ENCODE measurements around the gene BORA. TPM values are rescaled to one million over a fixed set of nuclear protein-coding genes. Genes with fewer than 3 reads are reported as not detected.
A peak's percentile ranks its signal among the peaks of the same experiment; 100 is the strongest.

BORA gene
- total RNA-seq, 1 donor from 2014 or later, result 14.6 TPM

- peak; percentile 37 for DNase-seq (ENCODE audit: low spot score)
- intact Hi-C loops (cut with micrococcal nuclease), result loop anchor here (1.0 to 10.0 kb wide), 11 partner anchors 16 to 1562 kb away; partner anchors contain the start of genes DIS3 and KLF12
- H3K36me3 Mint-ChIP-seq (ENCODE audit: low read depth), result peaks cover 30% of the 10 kb centered on the region
Observed at GRCh38 chr13:72726726-72727416, 852 bp upstream of the BORA start.

GRCh38 chr13:72728290-72728605 lies 525 bp downstream of the BORA start:
- H3K9me3 Mint-ChIP-seq, result no peaks in the 10 kb centered on the region
- H3K4me3 Mint-ChIP-seq, result peak overlapping the region; percentile 99
- intact Hi-C loops (cut with micrococcal nuclease), result loop anchor here (1.0 to 10.0 kb wide), 5 partner anchors 8 to 1436 kb away; no protein-coding TSS in a partner anchor
- H3K4me1 Mint-ChIP-seq (ENCODE audit: low read depth), result peaks cover 64% of the 10 kb centered on the region
- peak overlapping the region; percentile 97 for H3K27ac Mint-ChIP-seq
- no peak for DNase-seq (ENCODE audit: low spot score)
- no peaks in the 10 kb centered on the region for H3K27me3 Mint-ChIP-seq (ENCODE audit: insufficient read depth)
- H3K36me3 Mint-ChIP-seq (ENCODE audit: low read depth), result peaks cover 28% of the 10 kb centered on the region

More at GRCh38 chr13:72726726-72727416, 852 bp upstream of the BORA start:
- H3K9me3 Mint-ChIP-seq, result no peaks in the 10 kb centered on the region
- no peaks in the 10 kb centered on the region for H3K27me3 Mint-ChIP-seq (ENCODE audit: insufficient read depth)
- H3K4me3 Mint-ChIP-seq, result peak overlapping the region; percentile 99
- peaks cover 73% of the 10 kb centered on the region for H3K4me1 Mint-ChIP-seq (ENCODE audit: low read depth)
- H3K27ac Mint-ChIP-seq, result peak overlapping the region; percentile 97

- Mint-ChIP-seq H3K27ac (no peak overlapping the region), H3K9me3 (no peaks in the 10 kb centered on the region), H3K4me1 (ENCODE audit: low read depth) (peaks cover 32% of the 10 kb centered on the region), H3K4me3 (no peak overlapping the region), H3K27me3 (ENCODE audit: insufficient read depth) (no peaks in the 10 kb centered on the region), H3K36me3 (ENCODE audit: low read depth) (peaks cover 50% of the 10 kb centered on the region)
- no peak for DNase-seq (ENCODE audit: low spot score)
- intact Hi-C loops (cut with micrococcal nuclease), result no loop called here
Observed at GRCh38 chr13:72737033-72737432, 9.3 kb downstream of the BORA start.

DNA sequence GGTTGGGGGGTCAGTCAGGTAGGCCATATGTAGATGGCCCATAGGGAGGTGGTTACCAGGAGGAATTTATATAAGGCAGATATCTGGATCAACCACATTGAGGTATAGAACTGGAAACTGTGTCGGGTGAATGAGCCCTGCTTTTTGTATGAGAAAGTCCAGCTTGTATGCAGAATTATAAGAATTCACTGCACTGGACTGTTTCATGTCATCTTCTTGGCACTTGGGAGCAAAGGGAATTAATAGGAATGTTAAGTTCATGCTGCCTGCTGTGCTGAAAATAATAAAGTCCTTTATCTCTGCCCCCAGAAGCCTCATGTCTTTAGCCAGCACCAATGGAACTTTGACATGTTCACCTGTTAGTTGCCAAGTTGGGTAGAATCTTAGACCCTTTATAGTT lies 12.3 kb downstream of the BORA start:
- Mint-ChIP-seq H3K9me3 (no peaks in the 10 kb centered on the region), H3K27ac (no peak overlapping the region), H3K36me3 (ENCODE audit: low read depth) (peaks cover 41% of the 10 kb centered on the region), H3K4me1 (ENCODE audit: low read depth) (peaks cover 25% of the 10 kb centered on the region), H3K4me3 (no peak overlapping the region), H3K27me3 (ENCODE audit: insufficient read depth) (no peaks in the 10 kb centered on the region)
- intact Hi-C loops (cut with micrococcal nuclease), result no loop called here
- DNase-seq (ENCODE audit: low spot score), result no peak

DNA sequence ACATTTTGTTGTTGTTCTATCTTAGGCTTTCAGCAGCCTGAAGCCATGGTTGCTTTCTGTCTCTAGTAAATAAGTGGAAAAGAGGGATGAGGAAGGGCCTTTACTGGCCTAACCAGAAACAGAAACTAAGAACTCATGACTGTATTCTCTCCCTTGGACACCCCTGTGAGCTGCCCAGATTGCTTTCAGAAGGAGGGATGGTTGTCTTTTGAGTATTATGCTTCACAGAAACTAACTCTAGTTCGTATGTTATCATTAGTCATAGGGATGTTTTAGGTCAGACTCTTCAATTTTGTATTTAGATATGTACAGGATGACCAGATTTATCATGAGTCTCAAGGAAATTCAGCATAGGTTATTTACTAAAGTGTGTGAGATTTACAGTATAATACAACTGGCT lies 17.5 kb downstream of the BORA start:
- no peak overlapping the region for H3K27ac Mint-ChIP-seq
- no peak overlapping the region for H3K4me3 Mint-ChIP-seq
- peaks cover 43% of the 10 kb centered on the region for H3K36me3 Mint-ChIP-seq (ENCODE audit: low read depth)
- no peak for DNase-seq (ENCODE audit: low spot score)
- no peaks in the 10 kb centered on the region for H3K9me3 Mint-ChIP-seq
- peaks cover 28% of the 10 kb centered on the region for H3K4me1 Mint-ChIP-seq (ENCODE audit: low read depth)
- H3K27me3 Mint-ChIP-seq (ENCODE audit: insufficient read depth), result no peaks in the 10 kb centered on the region
- intact Hi-C loops (cut with micrococcal nuclease), result no loop called here

- Mint-ChIP-seq H3K9me3 (no peaks in the 10 kb centered on the region), H3K4me3 (no peak overlapping the region), H3K36me3 (ENCODE audit: low read depth) (peaks cover 55% of the 10 kb centered on the region), H3K27ac (no peak overlapping the region), H3K27me3 (ENCODE audit: insufficient read depth) (no peaks in the 10 kb centered on the region), H3K4me1 (ENCODE audit: low read depth) (peaks cover 19% of the 10 kb centered on the region)
- DNase-seq (ENCODE audit: low spot score), result no peak
- intact Hi-C loops (cut with micrococcal nuclease), result no loop called here
Observed at GRCh38 chr13:72751220-72751619, 23.5 kb downstream of the BORA start.

DNA sequence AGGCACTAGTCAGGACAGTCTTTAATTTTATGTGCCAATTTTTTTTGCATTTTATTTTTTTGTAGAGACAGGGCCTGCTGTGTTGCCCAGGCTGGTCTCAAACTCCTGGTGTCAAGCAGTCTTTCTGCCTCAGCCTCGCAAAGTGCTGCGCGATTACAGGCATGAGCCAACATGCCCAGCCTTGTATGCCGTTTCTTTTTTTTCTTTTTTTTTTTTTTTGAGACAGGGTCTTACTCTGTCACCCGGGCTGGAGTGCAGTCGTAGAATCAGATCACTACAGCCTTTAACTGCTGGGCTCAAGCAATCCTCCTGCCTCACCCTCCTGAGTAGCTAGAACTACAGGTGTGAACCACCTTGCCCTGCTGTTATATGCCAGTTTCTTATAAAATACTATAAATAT lies 26.4 kb downstream of the BORA start:
- Mint-ChIP-seq H3K4me1 (ENCODE audit: low read depth) (no peaks in the 10 kb centered on the region), H3K27ac (no peak overlapping the region), H3K36me3 (ENCODE audit: low read depth) (peaks cover 49% of the 10 kb centered on the region), H3K4me3 (no peak overlapping the region), H3K27me3 (ENCODE audit: insufficient read depth) (no peaks in the 10 kb centered on the region), H3K9me3 (no peaks in the 10 kb centered on the region)
- intact Hi-C loops (cut with micrococcal nuclease), result no loop called here
- no peak for DNase-seq (ENCODE audit: low spot score)

DNA sequence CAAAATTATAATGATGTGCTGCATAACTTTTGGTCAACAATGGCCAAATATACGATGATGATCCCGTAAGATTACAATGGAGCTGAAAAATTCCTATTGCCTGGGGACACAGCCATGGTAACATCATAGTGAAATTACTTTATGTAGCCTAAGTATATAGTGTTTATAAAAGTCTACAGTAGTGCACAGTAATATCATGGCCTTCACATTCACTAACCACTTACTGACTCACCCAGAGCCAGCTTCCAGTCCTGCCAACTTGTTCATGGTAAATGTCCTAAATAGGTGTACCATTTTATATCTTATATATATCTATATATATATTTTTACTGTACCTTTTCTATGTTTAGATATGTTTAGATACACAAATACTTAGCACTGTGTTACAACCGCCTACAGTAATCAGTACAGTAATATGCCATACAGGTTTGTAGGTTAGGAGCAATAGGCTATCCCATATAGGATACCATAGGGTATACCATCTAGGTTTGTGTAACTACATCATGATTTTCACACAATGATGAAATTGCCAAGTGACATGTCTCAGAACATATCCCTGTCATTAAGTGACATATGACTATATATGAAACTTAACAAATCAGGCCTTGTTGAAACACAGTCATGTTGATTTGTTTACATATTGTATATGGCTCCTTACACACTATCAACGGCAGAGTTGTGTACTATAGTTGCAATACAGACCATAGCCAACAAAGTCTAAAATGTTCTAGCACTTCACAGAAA lies 30.2 kb downstream of the BORA start:
- no peak overlapping the region for H3K27ac Mint-ChIP-seq
- DNase-seq (ENCODE audit: low spot score), result no peak
- H3K27me3 Mint-ChIP-seq (ENCODE audit: insufficient read depth), result no peaks in the 10 kb centered on the region
- no peak overlapping the region for H3K4me3 Mint-ChIP-seq
- no peaks in the 10 kb centered on the region for H3K4me1 Mint-ChIP-seq (ENCODE audit: low read depth)
- intact Hi-C loops (cut with micrococcal nuclease), result loop anchor here (2.0 kb wide), 1 partner anchor 23 kb away; the partner anchor contains the start of gene DIS3
- H3K36me3 Mint-ChIP-seq (ENCODE audit: low read depth), result peaks cover 39% of the 10 kb centered on the region
- no peaks in the 10 kb centered on the region for H3K9me3 Mint-ChIP-seq

DNA sequence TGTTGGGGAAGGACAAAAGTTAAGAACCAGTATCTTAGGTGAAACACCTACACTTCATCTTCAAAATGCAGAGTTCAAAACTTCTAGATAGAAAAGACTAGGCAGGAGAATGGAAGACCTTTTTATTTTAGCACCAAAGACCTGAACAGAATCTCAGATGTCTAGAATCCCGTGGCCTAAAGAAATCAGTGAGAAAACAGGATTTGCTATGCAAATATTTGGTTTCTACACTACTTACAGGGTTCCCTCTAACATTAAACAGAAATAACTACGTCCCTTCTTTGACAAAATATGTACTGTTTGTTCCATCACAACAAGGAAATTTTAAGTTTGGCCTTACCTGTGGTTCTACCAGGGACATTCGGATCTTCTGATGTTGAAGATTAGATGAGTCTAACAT lies 32.5 kb downstream of the BORA start:
- DNase-seq (ENCODE audit: low spot score), result no peak
- H3K4me1 Mint-ChIP-seq (ENCODE audit: low read depth), result no peaks in the 10 kb centered on the region
- H3K9me3 Mint-ChIP-seq, result no peaks in the 10 kb centered on the region
- peaks cover 50% of the 10 kb centered on the region for H3K36me3 Mint-ChIP-seq (ENCODE audit: low read depth)
- H3K4me3 Mint-ChIP-seq, result no peak overlapping the region
- H3K27me3 Mint-ChIP-seq (ENCODE audit: insufficient read depth), result no peaks in the 10 kb centered on the region
- no peak overlapping the region for H3K27ac Mint-ChIP-seq
- intact Hi-C loops (cut with micrococcal nuclease), result no loop called here

DNA sequence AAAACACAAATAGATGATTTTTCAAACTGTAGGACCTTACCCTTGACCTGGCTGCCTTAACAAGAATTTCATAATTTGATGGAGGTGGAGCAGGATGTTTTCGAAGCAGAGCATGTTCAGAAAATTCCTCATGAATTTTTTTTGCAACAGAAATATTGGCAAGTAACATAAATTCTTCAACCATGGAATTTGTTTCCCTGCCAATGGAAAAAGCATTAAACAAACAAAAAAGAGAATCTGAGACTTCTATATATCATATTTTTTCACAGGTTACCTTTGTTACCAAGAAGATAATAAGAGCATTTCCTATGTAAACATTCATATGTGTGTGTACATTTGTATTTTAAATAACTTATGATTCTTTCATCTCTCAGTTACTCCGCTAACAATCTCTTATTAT lies 35.7 kb downstream of the BORA start:
- H3K27me3 Mint-ChIP-seq (ENCODE audit: insufficient read depth), result no peaks in the 10 kb centered on the region
- H3K9me3 Mint-ChIP-seq, result no peaks in the 10 kb centered on the region
- no peak for DNase-seq (ENCODE audit: low spot score)
- no peak overlapping the region for H3K27ac Mint-ChIP-seq
- intact Hi-C loops (cut with micrococcal nuclease), result no loop called here
- H3K4me1 Mint-ChIP-seq (ENCODE audit: low read depth), result peaks cover 9% of the 10 kb centered on the region
- no peak overlapping the region for H3K4me3 Mint-ChIP-seq
- H3K36me3 Mint-ChIP-seq (ENCODE audit: low read depth), result peaks cover 62% of the 10 kb centered on the region

DNA sequence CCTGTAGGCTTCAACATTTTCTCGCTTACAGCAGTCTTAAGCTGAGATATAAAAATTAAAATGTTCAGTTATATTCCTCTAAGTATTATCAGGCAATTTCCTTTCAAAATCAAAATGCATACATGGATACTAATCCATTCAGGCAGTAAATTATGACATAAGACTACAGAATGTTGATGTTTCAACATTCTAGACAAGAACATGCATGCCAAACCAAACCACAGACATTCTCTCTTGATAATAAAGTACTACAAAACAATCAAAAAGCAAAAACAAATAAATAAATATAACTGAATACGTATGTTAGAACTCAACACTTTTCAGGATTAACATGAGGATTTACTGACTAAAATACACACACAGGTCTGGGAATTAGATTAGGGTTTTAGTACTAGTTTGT lies 46.3 kb downstream of the BORA start:
- Mint-ChIP-seq H3K27me3 (ENCODE audit: insufficient read depth) (no peaks in the 10 kb centered on the region), H3K4me3 (no peak overlapping the region), H3K36me3 (ENCODE audit: low read depth) (peaks cover 60% of the 10 kb centered on the region), H3K4me1 (ENCODE audit: low read depth) (peaks cover 31% of the 10 kb centered on the region), H3K9me3 (no peaks in the 10 kb centered on the region), H3K27ac (no peak overlapping the region)
- DNase-seq (ENCODE audit: low spot score), result no peak
- intact Hi-C loops (cut with micrococcal nuclease), result no loop called here

DNA sequence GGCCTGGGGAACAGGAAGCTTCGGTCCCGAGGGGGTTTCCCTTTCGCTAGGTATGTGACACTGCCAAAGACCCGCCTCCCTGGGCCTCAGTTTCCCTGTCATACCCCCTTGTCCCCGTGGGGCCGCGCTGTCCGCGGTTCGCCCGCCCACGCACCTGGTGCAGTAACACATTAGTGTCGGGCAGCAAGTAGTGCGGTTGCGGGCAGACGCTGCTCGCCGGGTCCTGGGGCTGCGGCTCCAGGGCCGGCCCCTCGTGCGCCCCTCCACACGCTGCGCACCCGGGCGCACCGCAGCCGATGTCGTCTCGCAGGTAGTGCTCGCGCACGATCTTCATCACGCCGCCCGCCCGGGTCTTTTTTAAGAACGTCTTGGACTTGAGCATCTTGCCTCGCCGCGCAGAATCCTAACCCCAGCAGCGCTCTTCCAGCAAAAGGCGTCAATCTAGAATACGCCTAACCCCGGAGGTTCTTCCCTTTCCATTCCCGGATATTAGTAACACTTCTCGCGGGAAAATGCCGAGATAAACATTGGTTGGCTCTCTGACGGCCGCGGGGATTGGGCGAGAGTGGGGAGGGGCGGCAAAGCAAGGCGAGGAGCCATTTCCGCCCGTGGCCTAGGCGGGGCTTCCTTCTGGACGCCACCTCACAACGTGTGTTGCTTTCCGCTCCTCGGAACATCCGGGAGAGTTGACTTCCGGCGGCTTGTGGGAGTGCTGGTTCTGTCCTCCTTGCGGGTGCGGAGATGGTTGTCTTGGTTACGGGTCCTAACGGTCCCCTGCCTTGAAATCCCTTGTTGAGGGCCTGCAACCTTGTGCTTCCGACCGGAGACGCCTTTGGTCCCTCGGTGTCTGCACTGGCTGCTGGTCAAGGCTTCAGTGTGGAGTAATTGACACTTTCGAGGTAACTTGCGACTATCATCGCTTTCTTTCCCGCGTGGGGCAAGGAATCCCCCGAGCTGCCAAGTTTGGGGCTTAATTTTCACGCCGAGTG lies 54.0 kb downstream of the BORA start, which contains the start of the genes DIS3 and PIBF1:
Gene DIS3 (minus strand): TSS at position 450 of the 989 bp plus-strand sequence. CDS start 68 bp downstream, at position 382.
Gene PIBF1 (plus strand): TSS at position 683 of the 989 bp plus-strand sequence. CDS start 1,337 bp downstream, outside the sequence.
- Mint-ChIP-seq H3K4me3 (peak within 1 kb of the TSS; percentile 100), H3K27me3 (ENCODE audit: insufficient read depth) (no peaks in the 10 kb centered on the region), H3K9me3 (no peaks in the 10 kb centered on the region), H3K4me1 (ENCODE audit: low read depth) (peaks cover 65% of the 10 kb centered on the region), H3K27ac (peak within 1 kb of the TSS; percentile 100), H3K36me3 (ENCODE audit: low read depth) (peaks cover 39% of the 10 kb centered on the region)
- DNase-seq (ENCODE audit: low spot score), result peak; percentile 97
- intact Hi-C loops (cut with micrococcal nuclease), result loop anchor here (1.0 to 2.0 kb wide), 5 partner anchors 23 to 1354 kb away; partner anchors contain the start of genes BORA, KLF5 and MZT1
